NCI-H1436 (cell line): Measurements from ENCODE around the gene NPAS2.

Source experiments
- DNase-seq: peaks from one replicate; lab custom pipeline; 2025; lab: John Stamatoyannopoulos, UW

The NPAS2 gene

DNA sequence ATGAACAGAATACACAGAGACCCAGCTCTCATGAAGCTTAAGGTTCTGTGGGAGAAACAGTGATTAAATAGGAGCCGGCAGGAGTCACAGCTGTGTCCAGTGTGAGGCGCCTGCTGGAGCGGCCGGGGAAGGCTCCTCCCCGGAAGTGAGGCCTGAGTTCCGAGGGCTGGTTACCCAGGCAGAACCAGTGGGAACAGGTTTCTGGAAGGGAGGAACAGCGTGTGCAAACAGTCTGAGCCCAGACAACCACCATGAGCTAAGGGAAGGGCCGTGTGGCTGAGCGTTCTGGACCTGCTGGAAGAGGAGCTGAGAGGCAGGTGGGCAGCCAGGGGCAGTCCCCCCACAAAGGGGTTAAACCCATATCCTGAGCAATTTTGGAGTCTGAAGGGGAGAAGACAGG lies 26.0 kb upstream of the NPAS2 start:
- no peak for DNase-seq

DNA sequence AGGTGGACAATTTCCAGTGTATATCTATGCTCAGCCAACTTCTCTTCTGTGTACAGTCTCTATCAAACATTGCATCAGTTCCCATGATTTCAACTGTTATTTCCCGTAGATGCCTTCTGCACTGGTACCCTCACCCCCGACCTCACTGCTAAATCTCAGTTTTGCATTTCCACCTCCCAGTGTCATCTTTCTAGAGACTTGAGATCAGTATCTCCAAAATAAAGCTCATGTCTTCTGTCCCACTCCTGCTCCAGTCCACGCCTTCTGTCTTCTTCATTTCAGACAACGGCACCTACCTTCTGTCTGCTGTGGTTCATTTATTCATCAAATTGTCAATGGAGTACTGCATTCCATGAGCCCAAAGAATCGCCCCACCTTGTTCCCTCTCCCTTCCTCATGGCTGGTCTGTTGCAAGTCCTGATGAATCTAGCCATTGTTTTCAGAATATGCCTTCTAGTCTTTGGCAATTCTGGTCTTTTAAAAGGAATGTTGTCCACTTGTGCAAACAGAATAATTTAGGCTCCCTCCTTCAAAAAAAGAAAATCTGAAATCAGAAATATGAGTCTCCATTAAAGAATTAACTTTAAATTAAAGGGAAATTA lies 23.3 kb upstream of the NPAS2 start:
- no peak for DNase-seq

DNA sequence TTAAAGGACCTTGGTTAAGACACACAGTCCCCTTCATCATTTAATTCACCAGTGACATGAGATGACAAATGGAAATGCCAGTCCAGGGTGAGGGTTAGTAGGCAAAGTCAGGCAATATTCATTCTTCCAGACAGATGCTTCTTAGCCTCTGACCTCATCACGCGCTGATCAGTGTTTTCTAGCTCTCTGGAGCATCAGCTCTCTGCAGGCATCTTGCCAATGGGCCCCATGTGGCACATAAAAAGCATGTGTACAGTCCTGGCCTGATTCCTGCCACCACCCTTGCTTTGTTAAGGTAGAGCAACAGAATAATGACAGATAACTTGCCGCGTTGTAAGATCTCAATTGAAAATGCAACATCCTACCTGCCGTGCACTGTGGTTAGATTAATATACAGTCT lies 20.3 kb upstream of the NPAS2 start:
- DNase-seq, result no peak

DNA sequence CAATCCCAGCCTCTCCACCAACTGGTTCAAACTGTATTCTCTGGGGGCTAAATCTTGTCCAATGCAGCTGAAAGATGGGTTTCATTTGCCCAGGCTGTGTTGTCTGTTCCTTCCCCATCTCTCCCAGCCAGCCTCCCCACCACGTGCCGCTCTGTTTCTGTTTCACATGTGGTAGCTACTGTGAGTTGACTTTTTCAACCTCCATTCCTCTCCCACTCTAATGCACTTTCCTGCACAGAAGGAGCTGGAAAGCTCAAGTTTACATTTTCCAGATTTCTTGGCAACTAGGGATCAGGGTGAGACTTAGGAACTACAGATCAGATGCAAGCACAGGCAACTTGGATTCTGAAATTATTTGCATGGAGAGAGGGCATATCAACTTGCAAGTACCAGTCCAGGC lies 19.0 kb upstream of the NPAS2 start:
- DNase-seq, result no peak

DNA sequence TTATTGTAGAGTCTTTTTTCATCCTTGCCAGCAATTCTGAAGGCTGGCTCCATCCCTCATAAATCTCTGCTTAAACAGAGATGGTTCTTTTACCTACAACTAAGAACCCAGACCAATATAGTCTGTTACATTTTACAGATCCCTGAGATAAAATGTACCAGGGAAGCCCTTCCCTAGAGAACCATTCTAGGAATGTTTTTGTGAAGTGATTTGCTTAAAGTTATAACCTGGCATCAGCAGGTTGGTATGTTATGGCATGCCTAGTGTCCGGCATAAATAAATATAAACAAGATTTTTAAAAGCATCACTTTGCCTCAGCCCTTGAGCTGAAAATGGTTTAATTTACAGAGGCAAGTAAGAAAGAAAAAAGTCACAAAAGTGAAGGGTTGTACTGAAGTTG lies 18.5 kb upstream of the NPAS2 start:
- no peak for DNase-seq

DNA sequence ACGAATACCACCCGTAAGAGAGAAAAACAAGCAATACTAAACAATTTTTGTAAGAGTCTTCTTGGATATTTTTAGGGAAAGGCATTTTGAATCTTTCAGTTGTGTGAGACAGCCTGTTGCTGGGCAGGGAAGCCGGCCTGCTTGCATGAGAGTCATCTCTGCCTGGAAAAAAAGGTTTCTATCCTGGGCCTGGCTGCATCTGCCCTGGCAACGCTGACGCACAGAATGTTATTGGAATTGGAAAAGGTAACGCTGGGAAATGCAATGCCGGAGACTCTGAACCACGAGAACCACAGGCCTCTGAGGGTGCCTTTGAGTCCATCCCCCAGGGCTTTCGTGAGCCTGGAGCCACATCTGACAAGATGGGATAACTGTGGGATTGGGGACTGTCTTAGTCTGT lies 17.9 kb upstream of the NPAS2 start:
- DNase-seq, result no peak

DNA sequence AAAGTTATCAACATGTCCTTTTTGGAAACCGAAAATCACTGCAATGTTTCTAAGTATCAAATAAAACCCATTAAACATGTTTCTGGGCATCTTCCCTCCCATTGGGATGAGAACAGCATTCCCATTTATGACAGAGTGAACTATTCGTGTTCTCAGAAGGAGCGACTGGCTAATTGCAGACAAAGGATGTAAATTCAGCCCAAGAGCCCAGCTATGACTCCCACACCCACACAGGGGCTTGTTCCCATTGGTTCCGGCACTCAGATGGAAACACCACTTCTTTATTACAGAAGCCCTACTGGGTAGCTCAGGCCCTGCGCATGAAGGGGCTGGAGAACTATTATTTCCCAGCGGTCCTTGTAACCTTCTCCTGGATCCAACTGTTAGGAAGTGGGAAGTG lies 16.6 kb upstream of the NPAS2 start:
- DNase-seq, result no peak

DNA sequence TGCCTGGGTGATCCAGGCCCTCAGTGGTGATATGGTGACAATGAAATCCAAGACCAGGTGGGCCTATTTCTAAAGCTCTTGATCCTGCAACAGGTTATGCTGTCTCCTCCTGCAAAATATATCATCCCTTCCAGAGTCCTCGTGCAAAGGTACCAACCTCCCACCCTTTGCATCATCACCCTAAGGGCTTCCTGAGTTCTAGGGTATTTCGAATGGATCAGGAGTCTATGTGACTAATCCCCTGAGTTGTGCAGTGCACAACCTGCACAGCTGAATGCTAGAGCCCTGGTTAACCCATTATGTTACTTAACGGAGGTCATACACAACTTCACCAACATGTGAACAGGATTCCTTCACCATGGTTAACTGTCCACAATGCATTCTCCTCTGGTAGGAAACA lies 13.4 kb upstream of the NPAS2 start:
- no peak for DNase-seq

DNA sequence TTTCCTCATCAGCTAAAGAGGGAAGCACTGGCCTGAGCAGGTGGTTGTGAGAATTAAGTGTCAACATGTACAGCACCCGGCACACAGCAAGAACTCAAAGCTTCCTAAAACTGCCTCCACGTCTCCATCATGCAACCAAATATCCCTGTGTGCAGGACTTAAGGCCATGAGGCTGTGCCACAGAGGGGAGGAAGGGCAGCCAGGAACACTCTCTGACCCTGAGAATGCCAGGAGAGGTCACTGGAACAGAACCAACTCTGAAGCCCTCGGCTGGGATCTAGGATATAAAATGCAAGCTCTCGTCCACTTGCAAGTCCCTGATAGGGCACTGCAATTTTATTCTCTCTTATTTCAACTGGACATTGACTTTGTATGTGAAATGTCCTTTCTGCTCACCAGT lies 12.2 kb upstream of the NPAS2 start:
- no peak for DNase-seq

DNA sequence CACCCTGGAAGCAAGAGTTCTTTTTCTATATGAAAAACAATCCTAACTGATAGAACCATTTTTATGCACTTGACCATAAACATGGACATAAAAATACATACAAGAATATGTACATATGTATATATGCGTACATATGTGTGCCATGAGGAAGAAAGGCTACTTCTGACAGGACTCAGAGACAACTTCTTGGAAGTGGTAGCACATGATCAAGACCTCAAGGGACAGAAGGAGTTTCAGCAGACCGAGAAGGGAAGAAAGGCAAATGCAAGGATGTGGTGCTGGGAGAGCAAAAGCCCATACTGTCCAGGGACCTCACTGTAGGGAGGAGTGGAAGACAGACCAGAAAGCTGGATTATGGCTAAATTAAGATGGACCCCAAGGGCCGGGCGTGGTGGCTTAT lies 11.4 kb upstream of the NPAS2 start:
- no peak for DNase-seq

DNA sequence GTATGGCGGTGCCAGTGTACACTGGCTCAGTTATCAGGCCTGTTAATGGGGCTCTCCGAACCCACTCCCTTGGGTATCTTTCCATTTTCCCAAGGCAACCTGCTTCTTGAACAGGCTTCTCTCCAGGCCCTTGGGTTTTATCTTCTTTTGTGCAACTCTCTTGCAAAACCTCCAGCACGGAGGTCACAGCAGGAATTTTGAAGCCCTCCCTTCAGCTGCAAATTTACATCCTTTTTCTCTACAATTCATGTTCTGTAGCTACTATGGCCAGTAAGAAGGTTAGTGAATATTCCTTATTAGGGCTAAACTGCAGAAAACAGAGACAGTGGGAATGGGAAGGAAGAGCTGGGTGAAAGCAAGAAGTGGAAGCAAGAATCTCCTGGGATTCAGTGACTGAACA lies 10.4 kb upstream of the NPAS2 start:
- DNase-seq, result no peak

DNA sequence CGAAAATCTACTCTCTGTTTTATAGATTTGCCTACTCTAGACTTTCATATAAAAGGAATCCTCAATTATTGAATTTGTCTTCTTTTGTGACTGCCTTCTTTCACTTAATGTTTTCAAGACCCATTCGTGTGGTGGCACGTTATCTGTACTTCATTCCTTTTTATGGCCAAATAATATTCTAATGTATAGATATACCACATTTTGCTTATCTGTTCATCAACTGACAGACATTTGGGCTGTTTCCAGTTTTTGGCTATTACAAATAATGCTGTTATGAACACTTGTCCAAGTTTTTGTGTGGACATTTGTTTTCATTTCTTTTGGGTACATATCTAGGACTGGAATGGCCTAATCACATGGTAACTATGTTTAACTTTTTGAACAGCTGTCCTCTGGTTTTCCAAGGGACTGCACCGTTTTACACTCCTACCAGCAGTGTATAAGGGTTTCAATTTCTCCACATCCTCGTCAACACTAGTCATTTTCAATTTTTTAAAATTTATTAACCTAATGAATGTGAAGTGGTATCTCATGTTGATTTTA lies 9.3 kb upstream of the NPAS2 start:
- DNase-seq, result no peak

DNA sequence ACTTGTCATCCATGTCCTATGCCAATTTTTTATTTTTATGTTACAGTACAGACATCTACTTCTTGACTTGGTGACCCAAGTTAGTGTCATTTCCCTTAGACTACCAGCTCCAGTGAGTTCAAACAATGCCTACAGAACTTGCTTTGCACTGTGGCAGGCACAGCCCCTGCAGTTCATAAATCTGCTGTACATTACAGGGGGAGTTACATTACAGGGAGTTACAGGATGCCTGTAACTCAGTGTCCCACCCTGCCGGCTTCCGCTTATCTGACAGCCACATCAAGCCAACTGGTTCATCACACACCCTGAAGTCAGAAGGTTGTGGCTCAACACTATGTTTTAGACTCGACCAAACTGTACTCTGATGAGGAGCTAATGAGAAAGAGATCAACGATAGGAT lies 7.8 kb upstream of the NPAS2 start:
- DNase-seq, result no peak

DNA sequence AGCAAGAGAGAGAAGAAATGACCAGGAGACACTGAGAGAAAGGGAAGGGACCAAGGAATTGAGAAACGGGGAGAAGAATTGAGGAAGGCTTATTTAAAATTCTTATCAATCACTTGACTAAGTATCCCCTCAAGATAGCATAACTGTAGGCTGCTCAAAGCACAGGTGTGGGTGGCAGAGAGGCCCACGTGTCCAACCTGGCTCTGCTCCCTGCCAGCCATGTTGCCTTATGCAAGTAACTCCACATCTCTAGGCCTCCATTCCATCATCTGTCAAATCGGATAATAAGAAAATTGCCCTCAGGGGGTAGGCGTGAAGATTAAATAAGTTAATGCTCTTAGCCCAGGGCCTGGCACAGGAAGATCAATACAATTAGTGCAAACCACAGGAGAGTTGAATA lies 7.4 kb upstream of the NPAS2 start:
- no peak for DNase-seq

DNA sequence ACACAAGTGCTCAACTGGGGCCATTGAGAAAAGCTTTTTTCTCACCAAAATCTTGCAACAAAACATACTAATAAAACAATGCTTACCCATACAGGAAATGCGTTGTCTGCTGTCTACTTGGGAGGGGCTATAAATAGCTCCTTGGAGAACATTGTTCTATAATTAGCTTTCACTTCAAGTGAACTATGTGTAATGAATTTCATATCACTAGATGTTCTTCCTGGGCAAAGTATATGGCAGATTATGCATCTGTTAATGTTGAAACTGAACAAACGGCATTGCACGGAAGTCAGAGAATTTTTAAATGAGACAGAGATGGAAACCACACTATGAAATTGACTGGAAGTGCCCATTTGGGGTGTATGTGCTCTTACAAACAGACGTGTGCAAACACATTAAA lies 6.4 kb upstream of the NPAS2 start:
- DNase-seq, result no peak

DNA sequence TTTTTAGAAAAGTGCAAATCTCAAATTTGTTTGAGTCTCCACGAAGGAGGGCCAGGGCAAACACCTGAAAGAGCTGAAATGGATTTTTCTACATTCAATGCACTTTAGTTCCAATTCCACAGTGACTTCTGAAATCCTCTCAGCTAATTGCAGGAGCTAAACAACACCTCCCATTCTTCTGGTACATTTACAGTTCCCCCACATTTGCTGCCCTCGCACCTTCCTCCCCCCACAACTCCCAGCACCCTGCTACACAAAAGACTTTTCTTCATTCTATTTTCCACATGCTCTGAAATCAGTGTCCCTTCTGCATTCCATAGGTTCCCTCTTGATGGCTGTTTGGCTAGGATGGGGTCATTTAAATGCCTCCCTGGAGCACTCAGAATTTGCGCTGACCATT lies 5.9 kb upstream of the NPAS2 start:
- no peak for DNase-seq

DNA sequence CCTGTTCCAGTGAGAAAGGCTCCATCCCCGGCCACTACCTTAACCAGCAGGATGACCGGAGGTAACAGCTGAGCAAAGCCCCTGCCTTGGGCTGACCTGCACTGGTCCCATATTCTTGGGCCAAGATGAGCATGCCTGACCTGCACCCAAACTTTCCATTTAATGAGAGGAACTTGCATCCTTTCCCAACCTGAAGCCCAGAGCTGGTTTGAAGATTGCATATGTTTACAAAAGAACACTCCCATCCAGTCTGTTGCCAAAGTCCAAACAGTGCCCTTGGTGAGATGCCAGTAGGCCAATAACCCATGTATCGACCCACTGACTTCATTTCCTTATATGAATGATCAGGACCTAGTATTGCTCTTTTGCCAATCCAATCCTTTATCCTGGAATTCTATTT lies 5.5 kb upstream of the NPAS2 start:
- no peak for DNase-seq

DNA sequence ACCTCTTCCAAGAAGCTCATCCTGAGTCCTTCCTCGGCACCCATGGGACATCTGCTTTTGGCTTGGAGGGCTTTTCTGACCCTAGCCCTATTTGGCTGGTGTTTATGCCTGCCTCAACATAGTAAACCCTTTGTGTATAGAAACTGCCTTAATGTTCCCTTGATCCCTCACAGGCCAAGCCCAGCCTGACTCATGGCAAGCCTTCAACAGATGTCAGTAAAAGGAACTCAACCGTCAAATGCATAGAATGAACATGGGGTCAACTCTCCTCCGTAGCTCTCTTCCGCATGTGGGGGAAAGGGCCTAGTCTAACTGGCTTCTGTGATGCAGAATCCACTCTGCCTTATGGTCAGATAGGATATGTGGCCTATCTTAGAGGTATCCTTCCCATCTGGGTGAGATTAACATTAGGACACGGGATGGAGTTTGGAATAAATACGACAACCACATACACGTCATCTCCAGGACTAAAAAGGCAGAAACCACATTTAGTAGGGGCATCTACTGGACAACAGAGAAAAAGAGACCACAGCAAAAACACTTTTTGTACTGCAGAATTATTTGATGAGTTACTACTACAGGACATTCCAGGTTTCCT lies 2.5 kb upstream of the NPAS2 start:
- no peak for DNase-seq

DNA sequence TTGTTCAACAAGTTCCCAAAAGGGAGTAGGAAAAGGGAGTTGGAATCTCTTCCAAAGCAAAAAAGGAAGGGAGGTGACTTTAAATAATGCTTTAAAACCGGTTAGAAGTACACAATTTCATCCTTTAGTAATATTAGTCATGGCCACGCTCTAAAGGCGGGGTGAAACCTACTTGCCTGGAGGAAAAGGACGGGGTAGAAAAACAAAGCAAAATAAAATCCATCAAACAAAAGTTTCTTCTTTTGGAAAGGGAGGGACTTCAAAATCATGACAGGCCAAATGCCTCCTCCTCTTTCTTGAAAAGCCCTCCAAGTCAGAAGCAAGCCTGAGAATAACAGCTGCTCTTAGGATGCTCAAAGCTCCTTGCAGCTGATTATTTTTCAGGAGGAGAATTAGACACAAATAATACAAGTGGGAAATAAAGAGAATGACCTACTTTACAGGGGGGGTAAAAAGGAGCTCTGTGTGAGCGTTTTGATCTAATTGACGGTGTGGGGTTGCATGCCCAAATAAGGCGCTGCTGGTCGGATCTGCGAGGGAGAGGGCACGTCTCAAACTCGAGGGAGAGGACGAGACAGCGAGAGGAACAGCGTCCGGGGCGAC lies 1.8 kb upstream of the NPAS2 start:
- DNase-seq, result no peak

DNA sequence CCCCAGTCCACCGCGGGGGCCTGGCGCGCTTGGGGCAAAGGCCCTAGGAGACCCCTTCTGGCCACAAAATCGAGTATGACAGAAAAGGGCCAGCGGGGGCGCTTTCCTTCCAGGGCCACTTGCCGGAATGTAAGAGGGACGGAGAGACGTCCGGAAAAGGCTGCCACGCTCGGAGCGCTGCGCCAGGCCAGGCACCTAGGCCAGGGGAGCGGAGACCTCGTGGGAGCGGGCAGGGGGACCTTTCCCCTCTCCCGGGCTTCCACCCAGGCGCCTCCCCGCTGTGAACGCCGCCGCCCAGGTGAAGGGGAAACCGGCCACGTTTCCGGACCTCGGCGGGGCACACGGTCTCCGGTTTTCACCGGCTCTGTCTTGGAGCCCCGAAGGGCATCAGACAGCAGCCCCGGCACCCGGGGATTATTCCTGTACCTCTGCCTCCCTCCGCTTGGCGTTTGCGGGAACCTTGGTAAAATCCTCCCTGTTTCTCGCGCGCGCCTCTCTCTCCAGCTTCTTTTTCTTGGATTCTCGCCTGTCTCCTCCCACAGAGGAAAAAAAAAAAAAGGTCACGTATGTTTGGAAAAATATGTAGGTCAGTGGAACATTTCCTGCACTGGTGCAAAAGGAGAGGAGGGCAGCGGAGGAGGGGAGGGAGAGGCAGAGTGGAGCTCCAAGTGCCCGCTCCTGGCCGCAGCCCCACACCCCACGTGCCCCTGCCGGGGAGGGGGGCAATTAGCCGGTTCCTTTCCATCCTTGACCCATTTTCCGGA lies 1.2 kb upstream of the NPAS2 start:
- DNase-seq, result no peak

DNA sequence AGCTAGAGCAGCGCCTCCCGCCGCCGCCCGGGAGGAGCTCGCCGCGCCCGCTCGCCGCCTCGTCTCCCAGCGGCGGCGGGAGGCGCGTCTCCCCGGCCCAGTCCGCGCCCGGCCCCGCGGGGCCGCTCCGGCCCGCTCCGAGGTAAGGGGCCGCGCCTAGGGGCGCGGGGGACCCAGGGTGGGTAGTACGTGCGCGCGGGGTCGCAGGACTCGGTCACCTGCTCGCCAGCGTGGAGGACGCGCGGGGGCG lies 259 bp downstream of the NPAS2 start:
- DNase-seq, result no peak

DNA sequence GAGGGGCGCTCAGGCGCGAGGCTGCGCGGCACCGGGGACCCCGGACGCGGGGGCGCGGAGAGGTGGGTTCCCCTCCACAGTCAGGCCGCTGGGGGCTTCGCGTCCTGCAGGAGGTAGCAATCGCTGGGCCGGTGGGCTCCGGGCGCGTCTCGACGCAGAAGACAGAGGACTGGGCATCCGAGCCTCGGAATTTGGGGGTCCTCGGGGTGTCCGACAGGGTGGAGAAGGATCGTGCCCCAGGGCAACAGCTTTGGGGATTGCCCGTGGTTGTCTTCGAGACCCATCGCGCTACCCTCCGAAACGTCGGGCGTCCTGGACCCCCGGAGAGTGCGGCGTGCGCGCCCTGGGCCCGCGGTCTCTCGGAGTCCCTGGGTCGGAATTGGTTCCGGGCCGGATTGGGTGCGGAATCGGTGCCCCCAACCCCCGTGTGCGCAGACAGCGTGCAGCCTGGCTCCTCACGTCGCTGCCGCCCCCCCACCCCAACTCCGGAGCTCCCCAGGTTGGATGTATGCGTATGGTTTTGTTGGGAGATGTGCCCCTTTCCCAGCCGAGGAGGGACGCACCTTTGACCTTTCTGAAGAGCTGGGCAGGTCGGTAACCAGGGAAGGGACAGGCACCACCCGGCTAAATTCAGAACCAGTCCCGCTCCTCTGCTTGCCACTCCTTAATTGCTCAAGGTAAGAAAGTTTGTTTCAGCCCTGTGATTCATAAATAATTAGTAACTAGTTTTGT lies 750 bp downstream of the NPAS2 start:
- no peak for DNase-seq
